Measurements from ENCODE around the gene SMG5. TPM values are rescaled to one million over a fixed set of nuclear protein-coding genes. Genes with fewer than 3 reads are reported as not detected.

Gene SMG5
- total RNA-seq, 4 donors from 2014 or later: 57.2 to 89.0 (median 76.1) TPM

DNA sequence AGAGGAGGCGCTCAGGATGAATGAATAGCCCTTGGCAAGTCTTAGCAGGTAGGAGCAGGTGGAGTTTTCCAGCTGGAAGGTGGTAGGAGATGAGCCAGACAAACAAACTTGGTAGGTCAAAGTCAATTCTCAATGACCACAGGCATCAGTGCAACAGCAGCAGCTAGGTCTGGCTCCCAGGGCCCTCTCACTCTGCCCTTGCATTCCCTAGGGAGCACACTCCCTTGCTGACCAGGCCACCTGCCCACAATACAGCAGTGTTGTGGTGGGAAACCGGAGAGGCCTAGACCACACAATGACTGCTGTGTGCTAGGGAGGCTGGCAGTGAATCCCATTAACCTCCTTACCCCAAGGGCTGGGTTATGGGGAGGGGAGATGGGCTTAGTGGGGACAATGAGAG, 21.7 kb downstream of the SMG5 start:
- no peak overlapping the region for H3K27ac ChIP-seq
- no peak for DNase-seq
- TF ChIP-seq CTCF (IDR thresholded peaks at IDR 0.05): no peak
- TF ChIP-seq POLR2A (IDR thresholded peaks at IDR 0.05): no peak
- H3K27me3 ChIP-seq: no peaks in the 10 kb centered on the region
- WGBS, 2 donors: 93 to 100% methylated on average over 2 of the region's 2 CpGs
- no peaks in the 10 kb centered on the region for H3K4me1 ChIP-seq
- H3K4me3 ChIP-seq (replicated peaks in 1 of 3): no peak overlapping the region
- intact Hi-C loops (cut with DNase I): no loop called here
- H3K36me3 ChIP-seq: peaks cover 77 to 78% of the 10 kb centered on the region in 2 donors
- H3K9me3 ChIP-seq: no peaks in the 10 kb centered on the region

GRCh38 chr1:156259805-156260204, 22.8 kb downstream of the SMG5 start:
- Histone ChIP-seq H3K27ac (no peak overlapping the region), H3K9me3 (no peaks in the 10 kb centered on the region), H3K4me3 (replicated peaks in 1 of 3) (no peak overlapping the region), H3K4me1 (no peaks in the 10 kb centered on the region), H3K36me3 (peaks cover 68 to 79% of the 10 kb centered on the region in 2 donors), H3K27me3 (no peaks in the 10 kb centered on the region)
- no peak for DNase-seq
- intact Hi-C loops (cut with DNase I): no loop called here
- WGBS, 2 donors: 86 to 92% methylated on average over 3 of the region's 3 CpGs
- no peak for TF ChIP-seq POLR2A (IDR thresholded peaks at IDR 0.05)
- no peak for TF ChIP-seq CTCF (IDR thresholded peaks at IDR 0.05)

DNA sequence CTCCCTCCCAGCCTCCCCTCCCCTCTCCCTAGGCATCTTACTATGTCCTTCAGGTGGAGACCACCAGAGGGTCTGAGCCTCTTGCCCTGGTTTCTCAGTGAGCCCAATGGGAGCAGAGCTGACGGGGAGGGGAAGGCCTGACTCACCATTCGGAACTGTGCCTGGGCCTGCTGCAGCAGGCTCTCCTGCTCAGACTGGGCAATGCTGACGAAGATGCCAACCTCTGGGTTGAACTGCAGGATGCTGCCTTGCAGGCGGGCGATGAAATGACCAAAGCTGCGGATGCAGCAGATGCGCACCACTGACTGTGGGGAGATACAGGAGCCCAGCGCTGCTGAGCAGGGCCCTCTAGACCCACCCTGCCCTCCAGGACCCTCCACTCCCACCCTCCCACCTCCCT, 23.8 kb downstream of the SMG5 start:
- Histone ChIP-seq H3K36me3 (peaks cover 64 to 80% of the 10 kb centered on the region in 2 donors), H3K27ac (no peak overlapping the region), H3K27me3 (no peaks in the 10 kb centered on the region), H3K4me1 (no peaks in the 10 kb centered on the region), H3K9me3 (no peaks in the 10 kb centered on the region), H3K4me3 (replicated peaks in 1 of 3) (no peak overlapping the region)
- no peak for TF ChIP-seq CTCF (IDR thresholded peaks at IDR 0.05)
- no peak for TF ChIP-seq POLR2A (IDR thresholded peaks at IDR 0.05)
- 99 to 100% methylated on average over 2 to 8 of the region's 8 CpGs for WGBS, 2 donors
- no peak for DNase-seq
- intact Hi-C loops (cut with DNase I): no loop called here

GRCh38 chr1:156257711-156258110, 24.9 kb downstream of the SMG5 start:
- Histone ChIP-seq H3K27ac (no peak overlapping the region), H3K36me3 (peaks cover 67 to 83% of the 10 kb centered on the region in 2 donors), H3K4me3 (replicated peaks in 1 of 3) (no peak overlapping the region), H3K9me3 (no peaks in the 10 kb centered on the region), H3K27me3 (no peaks in the 10 kb centered on the region), H3K4me1 (no peaks in the 10 kb centered on the region)
- WGBS, 2 donors: 96 to 97% methylated on average over 2 of the region's 2 CpGs
- no peak for DNase-seq
- TF ChIP-seq CTCF (IDR thresholded peaks at IDR 0.05) (no peak), POLR2A (IDR thresholded peaks at IDR 0.05) (no peak)
- intact Hi-C loops (cut with DNase I): no loop called here

DNA sequence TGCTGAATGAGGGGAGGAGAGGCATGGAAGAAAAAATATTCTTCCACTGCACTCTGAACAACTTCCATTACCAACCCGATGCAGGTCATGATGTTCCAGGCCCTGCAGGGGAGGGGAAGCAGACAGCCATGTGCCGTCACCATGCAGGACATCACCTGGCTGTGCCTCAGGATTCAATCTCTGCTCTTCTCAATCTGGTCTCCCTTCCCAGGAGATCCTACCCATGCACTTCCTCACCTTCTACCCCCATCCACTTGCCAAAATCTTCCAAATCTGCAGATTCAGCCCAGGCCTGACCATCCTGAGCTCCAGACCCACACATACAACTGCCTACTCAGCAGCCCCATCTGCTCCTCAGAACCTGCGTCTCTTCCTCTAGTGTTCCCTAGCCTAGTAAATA, 29.0 kb downstream of the SMG5 start:
- Histone ChIP-seq H3K4me3 (replicated peaks in 1 of 3) (no peak overlapping the region), H3K27ac (no peak overlapping the region), H3K27me3 (no peaks in the 10 kb centered on the region), H3K4me1 (no peaks in the 10 kb centered on the region), H3K9me3 (no peaks in the 10 kb centered on the region), H3K36me3 (peaks cover 63 to 72% of the 10 kb centered on the region in 2 donors)
- TF ChIP-seq POLR2A (IDR thresholded peaks at IDR 0.05) (no peak), CTCF (IDR thresholded peaks at IDR 0.05) (no peak)
- intact Hi-C loops (cut with DNase I): no loop called here
- DNase-seq: no peak
- WGBS, 2 donors: 96 to 97% methylated on average over 3 of the region's 3 CpGs

Measured in thyroid gland (tissue), 4 donors.